ENCODE measurements around the gene PRAMEF20.
"Not testable (repeated sequence)": the region's sequence is repeated elsewhere in the genome, so short reads cannot be mapped to it uniquely, and the experiment has no call there.

The PRAMEF20 gene

DNA sequence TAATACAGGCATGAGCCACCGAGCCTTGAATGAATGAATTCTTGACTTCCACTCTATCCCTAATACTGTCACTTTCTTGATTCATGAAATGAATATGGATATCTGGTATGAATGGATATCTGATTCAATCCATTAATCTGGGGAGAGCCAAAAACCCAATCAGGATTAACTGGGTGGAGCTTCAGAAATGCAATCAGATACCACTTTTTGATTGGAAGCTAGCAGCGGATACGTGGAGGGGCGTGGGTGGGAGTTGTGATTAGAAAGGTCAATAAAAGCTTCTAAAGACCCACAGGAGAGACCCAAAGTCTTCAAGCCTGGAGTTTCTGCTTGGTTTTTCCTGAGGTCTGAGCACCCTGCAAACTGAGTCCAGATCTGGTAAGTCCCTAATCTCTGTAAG is at the start of gene PRAMEF20:
Gene PRAMEF20, plus strand, starts transcription at position 301 of the 400 bp plus-strand sequence. CDS start 5,905 bp downstream, outside the sequence.
- not testable (repeated sequence) for DNase-seq

DNA sequence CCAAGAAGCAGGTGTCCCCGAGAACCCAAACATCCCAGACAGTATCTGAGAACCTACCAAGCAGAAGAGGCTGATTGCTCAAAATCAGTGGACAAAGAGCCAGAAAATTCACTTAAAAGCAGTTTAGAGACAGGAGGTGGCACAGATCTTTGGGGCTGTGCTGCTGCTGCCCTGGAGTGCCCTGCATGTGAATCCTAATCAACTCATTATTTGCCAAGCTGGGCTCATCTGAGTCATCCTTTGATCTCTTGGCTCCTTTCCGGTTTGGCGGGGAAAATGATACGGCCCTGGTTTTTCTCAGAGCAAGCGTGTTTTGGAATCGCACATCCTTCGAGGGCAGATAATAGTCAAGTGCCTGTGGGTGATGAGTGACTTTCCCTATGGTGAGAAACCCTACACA is 47.9 kb upstream of the PRAMEF20 start:
- DNase-seq: not testable (repeated sequence)

DNA sequence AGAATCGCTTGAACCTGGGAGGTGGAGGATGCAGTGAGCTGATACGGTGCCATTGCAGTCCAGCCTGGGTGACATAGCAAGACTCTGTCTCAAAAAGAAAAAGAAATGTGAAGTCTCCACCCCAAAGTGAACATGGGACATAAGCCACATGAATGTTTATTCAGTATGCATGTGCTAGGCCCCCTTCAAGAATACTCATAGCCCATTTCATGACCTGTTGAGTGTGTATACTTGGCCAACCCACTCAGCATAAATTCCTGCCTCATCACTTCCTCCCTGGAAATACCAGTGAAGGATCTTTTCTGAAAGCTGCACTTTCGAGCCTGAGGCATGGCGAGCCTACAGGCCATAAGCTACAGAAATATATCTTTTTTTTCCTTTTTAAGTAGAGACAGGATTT is 45.3 kb upstream of the PRAMEF20 start:
- not testable (repeated sequence) for DNase-seq

- not testable (repeated sequence) for DNase-seq
Measured at GRCh38 chr1:13366536-13366935, 43.7 kb upstream of the PRAMEF20 start.

- DNase-seq: not testable (repeated sequence)
Measured at GRCh38 chr1:13368544-13368943, 41.7 kb upstream of the PRAMEF20 start.

GRCh38 chr1:13378983-13379382 is 31.3 kb upstream of the PRAMEF20 start:
- DNase-seq: not testable (repeated sequence)

GRCh38 chr1:13380380-13380779 is 29.9 kb upstream of the PRAMEF20 start:
- not testable (repeated sequence) for DNase-seq

DNA sequence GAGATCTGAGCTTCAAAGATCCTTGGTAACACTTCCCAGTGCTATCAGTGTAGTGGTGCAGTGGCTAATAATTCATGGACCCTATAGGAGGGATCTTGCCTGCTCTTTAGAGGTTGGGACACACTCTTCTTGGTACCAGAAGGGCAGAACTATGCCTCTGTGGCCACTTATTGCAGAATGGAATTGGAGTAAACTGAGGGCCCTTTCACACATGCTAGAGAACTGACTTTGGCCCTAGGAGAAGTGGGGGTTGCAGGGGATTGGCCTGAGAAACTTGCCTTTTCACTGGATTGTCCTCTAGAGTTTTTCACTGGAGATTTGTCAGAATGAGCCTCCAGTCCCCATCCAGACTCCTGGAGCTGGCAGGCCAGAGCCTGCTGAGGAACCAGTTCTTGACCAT is 20.9 kb upstream of the PRAMEF20 start, which contains the start of gene PRAMEF17:
Gene PRAMEF17, plus strand, starts transcription at position 301 of the 400 bp plus-strand sequence. Its CDS starts 26 bp downstream, at position 327.
- not testable (repeated sequence) for DNase-seq

DNA sequence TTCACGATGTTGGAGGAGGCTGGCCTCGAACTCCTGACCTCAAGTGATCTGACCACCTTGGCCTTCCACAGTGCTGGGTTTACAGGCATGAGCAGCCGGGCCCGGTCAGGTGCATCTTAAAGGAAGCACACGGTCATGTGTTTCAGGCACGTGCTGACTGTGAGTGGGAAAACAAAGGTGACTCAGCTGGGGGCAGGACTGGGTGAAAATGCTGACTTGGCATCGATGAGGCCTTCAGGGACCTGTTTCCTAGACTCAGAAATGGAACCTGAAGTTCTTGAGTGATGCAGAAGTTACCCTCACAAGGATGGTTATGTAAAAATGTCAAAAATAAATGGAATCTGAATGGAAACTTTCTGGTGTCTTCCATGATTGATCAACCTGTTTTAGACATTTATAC is 17.2 kb upstream of the PRAMEF20 start:
- not testable (repeated sequence) for DNase-seq

- DNase-seq: not testable (repeated sequence)
Measured at GRCh38 chr1:13394761-13395160, 15.5 kb upstream of the PRAMEF20 start.

- DNase-seq: not testable (repeated sequence)
Measured at GRCh38 chr1:13395311-13395710, 14.9 kb upstream of the PRAMEF20 start.

DNA sequence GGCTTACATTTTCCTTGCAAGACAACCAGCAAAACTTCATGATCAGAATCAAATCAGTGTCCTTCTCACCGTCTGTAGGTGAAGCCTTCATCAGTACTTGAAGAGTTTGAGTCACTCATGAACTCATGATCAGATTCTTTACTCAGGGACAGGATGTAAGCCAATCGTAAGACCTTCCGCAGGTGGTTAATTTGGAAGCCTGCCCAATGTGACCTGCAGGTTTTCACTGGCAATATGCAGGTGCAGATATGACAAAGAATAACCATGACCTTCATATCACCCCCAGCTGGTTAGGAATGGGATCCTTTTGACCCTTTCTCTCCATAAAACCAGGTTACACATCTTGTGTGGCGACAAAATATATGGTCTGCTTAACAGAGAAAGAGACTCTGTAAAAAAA is 2.4 kb upstream of the PRAMEF20 start:
- no peak for DNase-seq

DNA sequence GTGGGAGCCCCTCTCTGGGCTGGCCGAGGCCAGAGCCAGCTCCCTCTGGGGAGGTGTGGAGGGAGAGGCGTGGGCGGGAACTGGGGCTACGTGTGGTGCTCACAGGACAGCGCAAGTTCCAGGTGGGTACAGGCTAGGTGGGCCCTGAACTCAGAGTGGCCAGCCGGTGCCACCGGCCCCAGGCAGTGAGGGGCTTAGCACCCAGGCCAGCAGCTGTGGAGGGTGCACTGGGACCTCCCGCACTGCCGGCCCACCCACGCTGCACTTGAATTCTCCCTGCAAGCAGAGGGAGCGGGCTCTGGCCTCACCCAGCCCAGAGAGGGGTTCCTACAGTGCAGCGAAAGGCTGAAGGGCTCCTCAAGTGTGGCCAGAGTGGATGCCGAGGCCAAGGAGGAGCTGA is 20.2 kb downstream of the PRAMEF20 start:
- no peak for DNase-seq

DNA sequence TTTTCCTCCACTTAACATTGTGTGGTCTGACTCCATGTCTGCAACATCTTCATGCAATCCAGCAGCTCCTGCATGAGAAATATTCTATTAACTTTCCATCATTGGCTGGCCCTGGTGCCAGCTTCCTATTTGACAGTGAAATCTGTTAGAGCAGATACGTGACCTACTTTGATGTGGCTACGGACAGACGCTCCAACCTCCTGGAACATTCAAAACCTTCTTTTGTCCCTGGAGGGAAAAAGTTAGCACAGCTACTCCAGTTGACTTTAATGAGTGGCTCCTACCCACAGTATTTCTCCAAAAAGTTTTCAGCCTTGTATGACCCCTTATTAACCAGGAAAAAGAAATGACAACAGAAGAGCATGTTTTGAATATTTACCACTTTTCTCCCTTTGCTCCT is 22.0 kb downstream of the PRAMEF20 start:
- DNase-seq: no peak

- not testable (repeated sequence) for DNase-seq
Measured at GRCh38 chr1:13433694-13434358, 23.6 kb downstream of the PRAMEF20 start.

DNA sequence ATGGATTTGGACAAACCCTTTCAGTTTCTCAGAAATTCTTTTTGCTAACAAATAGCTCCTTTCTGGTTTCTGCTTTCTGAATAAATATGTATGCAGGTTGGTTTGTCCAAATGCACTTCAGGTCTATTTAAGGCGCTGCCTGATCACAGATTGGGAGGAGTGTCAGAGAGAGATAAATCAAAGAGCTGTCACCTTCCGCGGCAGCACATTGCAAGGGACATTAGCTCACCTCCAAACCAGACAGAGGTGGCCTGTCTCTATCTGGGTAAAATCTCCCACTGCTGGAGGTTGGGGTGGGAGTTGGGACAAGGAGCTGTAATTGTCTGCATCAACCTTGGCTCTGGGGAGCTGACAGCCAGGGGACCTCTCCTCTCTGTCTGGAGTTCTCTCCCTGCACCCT is 25.2 kb downstream of the PRAMEF20 start:
- DNase-seq: no peak

DNA sequence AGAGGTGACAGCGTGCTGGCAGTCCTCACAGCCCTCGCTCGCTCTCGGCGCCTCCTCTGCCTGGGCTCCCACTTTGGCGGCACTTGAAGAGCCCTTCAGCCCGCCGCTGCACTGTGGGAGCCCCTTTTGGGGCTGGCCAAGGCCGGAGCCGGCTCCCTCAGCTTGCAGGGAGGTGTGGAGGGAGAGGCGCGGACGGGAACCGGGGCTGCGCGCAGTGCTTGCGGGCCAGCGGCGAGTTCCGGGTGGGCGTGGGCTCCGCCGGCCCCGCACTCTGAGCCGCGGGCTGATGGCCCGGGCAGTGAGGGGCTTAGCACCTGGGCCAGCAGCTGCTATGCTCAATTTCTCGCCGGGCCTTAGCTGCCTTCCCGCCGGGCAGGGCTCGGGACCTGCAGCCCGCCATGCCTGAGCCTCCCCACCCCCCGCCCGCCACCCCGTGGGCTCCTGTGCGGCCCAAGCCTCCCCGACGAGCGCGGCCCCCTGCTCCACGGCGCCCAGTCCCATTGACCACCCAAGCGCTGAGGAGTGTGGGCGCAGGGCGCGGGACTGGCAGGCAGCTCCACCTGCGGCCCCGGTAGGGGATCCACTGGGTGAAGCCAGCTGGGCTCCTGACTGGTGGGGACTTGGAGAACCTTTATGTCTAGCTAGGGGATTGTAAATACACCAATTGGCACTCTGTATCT is 29.0 kb downstream of the PRAMEF20 start:
- not testable (repeated sequence) for DNase-seq

DNA sequence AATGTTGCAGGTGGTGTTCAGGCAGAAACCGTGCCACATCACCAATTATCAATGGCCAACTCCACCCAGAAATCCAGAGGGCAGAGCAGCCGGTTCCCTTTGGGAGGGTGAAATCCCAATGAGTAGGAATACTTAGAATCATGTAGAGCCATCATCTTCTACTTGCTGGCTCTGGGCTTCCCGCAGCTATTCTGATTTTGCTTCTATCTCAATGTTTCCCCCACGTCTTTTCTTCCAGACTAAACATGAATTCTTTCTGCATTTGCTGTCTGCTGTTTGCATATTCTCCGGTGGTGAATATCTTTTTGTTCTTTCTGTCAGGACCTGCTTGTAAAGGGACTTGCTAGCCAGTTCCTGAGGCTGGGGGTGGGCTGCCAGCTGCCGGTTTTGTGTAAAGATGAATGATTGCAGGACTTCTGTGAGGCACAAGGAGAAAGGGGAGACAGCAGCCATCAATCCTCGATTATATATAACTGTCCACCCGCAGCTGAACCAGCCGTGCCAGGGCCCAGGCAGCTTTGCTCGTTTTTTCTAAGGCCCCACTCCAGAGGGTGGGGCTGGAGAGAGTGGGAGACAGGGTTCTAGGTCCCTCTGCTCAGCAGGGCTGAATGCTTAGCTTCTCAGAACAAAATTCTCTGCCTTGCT is 33.2 kb downstream of the PRAMEF20 start:
- no peak for DNase-seq

GRCh38 chr1:13450204-13450603 is 40.0 kb downstream of the PRAMEF20 start:
- no peak for DNase-seq

GRCh38 chr1:13451399-13451965 is 41.2 kb downstream of the PRAMEF20 start:
- DNase-seq: no peak

- no peak for DNase-seq
Measured at GRCh38 chr1:13456904-13457532, 46.8 kb downstream of the PRAMEF20 start.

- DNase-seq: no peak
Measured at GRCh38 chr1:13461977-13462376, 51.7 kb downstream of the PRAMEF20 start.

DNA sequence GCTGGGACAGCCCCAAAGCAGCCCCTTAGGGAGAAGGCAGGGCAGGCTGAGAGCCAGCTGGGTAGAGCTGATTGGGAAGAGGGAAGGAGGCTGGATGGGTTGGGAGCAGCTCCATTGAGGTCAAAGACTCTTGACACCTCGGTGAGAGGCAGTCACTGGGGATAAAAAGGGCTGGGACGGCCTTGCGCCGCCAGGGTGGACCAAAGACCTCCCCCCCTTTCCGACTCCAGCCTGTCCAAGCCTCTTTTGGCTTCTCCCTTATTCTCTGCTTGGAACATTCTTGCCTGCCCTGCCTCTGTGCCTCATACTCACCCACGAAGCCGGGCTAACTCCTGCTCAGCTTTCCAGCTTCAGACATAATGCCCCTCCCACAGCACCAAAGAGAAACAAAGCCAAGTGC is 52.4 kb downstream of the PRAMEF20 start:
- no peak for DNase-seq
